Measurements from ENCODE around the gene KLHDC9.

The KLHDC9 gene

DNA sequence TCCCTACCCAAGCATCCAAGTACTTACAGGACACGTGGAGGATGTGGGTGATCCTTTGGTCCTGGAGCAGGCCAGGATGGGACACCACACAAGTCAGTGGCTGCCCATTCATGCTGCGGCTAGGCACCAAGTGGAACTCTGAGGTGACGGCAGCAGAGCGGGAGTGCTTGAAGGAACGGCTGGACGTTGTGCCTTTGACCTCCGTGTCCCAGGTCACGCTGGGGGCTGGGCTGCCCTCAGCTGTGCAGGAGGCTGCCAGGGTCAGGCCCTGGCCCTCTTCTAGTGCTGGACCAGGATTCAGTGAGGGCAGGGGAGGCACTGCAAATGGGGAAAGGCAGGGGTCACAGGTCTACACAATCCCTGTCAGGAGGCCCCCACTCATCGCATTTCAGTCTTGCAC is 20.7 kb upstream of the KLHDC9 start:
- DNase-seq (ENCODE audit: low read depth): no peak
- H3K4me3 ChIP-seq (ENCODE audit: low read depth, low read length): no peak overlapping the region
- TF ChIP-seq, protein P1, sequence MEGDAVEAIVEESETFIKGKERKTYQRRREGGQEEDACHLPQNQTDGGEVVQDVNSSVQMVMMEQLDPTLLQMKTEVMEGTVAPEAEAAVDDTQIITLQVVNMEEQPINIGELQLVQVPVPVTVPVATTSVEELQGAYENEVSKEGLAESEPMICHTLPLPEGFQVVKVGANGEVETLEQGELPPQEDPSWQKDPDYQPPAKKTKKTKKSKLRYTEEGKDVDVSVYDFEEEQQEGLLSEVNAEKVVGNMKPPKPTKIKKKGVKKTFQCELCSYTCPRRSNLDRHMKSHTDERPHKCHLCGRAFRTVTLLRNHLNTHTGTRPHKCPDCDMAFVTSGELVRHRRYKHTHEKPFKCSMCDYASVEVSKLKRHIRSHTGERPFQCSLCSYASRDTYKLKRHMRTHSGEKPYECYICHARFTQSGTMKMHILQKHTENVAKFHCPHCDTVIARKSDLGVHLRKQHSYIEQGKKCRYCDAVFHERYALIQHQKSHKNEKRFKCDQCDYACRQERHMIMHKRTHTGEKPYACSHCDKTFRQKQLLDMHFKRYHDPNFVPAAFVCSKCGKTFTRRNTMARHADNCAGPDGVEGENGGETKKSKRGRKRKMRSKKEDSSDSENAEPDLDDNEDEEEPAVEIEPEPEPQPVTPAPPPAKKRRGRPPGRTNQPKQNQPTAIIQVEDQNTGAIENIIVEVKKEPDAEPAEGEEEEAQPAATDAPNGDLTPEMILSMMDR (conservative IDR thresholded peaks at IDR 0.05; ENCODE audit: low read depth, low read length): no peak

DNA sequence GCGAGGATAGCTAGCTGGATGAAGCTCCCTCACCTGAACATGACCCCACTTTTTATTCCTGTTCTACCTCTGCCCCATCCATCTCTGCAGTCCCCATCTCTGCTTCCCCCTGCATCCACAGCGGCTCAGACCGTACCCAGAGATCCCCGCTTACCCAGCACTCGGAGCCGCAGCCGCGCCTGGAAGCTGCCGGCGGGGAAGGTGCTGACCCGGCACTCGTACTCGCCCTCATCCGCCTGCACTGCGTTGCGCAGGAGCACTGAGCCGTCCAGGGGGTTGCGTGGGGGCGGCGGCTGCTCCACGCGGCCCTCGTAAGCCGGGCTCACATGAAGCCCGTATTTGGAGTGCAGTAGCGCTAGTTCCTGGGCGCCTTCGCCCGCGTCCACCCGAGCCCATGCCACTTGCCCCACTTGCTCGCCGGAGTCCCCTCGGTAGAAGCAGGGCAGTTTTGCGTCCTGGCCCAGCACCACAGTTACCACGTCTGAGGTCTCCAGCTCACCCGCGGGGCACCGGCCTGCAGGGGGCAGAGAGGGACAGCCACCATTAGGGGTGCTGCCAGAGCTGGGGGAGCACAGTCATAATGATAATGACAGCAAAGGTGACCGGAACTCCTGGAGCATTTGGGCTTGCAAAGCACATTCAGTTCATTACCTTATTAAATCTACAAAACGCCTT is 18.6 kb upstream of the KLHDC9 start:
- TF ChIP-seq, protein P1 (conservative IDR thresholded peaks at IDR 0.05; ENCODE audit: low read depth, low read length): no peak
- H3K4me3 ChIP-seq (ENCODE audit: low read depth, low read length): no peak overlapping the region
- no peak for DNase-seq (ENCODE audit: low read depth)

DNA sequence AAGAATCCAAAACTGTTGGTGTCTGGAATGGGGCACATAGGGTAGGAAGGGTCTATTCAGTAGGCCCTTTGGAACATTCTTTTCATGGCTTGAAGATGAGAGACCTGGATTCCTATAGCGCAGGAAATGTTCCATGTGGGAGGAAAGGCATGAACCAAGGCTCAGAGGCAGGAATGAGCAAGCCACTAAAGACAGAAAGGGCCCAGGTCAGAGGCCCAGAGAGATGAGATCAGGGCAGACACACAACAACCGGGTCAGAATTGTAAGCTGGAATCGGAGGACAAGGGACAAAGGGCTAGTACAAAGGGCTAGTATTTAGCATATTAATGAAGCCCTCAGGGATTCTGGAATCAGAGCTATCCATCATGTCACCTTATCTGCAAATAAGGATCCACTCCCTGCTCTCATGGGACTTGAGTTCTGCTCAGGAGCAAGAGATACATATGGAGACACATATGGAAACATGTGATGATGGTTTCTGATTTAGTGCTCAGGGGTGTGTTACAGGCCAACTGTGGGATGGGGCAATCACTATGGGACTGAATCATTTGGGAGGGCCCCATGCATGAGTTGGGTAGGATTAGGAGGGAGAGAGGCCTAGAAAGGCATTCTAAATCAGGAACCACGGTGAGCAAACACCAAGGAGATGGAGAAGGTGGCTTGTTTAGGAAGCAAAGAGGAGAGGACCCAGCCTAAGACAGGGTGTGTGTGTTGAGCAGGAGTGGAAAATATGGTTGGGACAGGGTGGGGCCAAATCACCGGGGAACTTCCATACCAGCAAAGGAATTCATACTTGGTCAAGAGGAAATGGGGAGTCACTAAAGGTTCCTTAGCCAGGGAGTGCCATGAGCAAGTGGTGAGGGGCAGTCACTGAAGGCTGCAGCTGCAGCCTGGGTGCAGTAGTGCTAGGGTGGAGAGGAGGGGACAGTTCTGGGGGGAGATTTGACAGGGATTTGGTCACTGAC is 17.4 kb upstream of the KLHDC9 start:
- TF ChIP-seq, protein P1 (conservative IDR thresholded peaks at IDR 0.05; ENCODE audit: low read depth, low read length): no peak
- peak; percentile 42 for DNase-seq (ENCODE audit: low read depth)
- no peak overlapping the region for H3K4me3 ChIP-seq (ENCODE audit: low read depth, low read length)

DNA sequence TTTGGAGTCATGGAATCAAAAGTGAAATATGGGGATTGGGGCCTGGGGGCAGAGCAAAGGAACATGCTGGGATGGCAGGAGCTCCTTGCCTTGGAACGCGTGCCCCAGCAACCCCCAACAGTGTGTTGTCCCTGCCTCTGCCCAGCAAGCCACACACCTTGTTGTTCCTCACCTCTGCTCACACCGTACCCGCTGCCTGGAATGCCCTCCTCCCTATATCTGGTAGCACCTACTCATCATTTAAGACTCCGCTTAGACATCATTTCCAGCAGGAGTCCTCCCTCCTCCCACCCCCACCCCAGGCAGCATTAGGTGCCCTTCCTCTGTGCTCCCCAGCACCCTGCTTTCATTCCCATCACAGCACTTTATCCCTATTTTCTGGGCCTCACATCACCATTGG is 16.6 kb upstream of the KLHDC9 start:
- no peak for DNase-seq (ENCODE audit: low read depth)
- no peak overlapping the region for H3K4me3 ChIP-seq (ENCODE audit: low read depth, low read length)
- TF ChIP-seq, protein P1 (conservative IDR thresholded peaks at IDR 0.05; ENCODE audit: low read depth, low read length): no peak

DNA sequence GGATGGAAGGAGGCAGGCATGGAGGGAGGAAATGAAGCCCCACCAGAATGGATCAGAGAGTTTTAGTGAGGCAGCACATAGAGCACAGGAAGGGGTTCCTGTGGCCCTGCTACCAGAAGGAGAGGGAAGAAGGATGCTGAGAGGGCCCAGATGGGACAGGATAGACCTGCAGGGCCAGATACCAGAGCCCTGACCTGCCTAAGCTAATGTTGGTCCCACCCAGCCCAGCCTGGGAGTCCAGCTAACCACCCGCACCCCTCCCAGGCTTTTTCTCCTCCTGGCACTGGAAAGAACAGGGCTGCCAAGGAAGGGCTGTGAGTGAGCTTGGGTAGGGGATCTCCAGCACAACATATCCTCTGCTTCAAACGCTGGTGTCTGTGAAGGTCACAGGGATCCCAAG is 15.7 kb upstream of the KLHDC9 start:
- DNase-seq (ENCODE audit: low read depth): no peak
- no peak overlapping the region for H3K4me3 ChIP-seq (ENCODE audit: low read depth, low read length)
- TF ChIP-seq, protein P1 (conservative IDR thresholded peaks at IDR 0.05; ENCODE audit: low read depth, low read length): no peak

DNA sequence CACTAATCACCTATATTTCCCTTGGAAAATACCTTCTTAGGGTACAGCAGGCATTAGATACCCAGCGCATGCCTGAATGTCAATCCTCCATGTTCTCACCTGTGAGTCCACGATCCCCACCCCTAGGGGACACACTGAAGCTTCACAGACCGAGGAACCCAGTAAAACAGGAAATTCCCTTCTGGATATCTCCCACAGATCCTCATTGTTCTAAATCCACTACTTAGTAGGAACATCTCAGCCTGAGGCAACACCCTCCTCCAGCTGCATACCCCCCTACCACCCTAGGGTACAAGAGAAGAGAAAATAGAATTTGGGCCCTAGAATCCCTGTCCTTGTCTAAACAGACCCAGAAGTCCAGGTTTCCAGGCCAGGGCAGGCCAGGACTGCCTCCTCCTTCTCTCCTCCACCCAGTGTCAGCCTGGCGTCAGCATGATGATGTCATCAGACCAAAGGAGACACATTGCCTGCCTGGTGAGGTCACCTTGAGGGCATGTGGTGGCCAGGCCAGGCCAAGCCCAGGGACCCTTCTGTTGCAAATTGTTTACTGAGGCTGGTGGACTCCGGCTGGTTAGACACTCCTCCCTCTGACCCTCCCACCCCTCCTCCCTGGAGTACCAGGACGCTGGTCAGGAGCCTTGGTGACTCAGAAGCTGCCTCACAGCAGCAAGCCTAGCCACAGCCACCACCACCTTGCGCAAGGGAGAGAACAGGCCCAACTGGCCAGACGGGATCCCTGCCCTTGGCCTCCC is 15.0 kb upstream of the KLHDC9 start:
- no peak overlapping the region for H3K4me3 ChIP-seq (ENCODE audit: low read depth, low read length)
- TF ChIP-seq, protein P1 (conservative IDR thresholded peaks at IDR 0.05; ENCODE audit: low read depth, low read length): no peak
- peak; percentile 98 for DNase-seq (ENCODE audit: low read depth)

Measured in choroid plexus epithelial cell (primary cell).